ENCODE measurements around the gene TBCCD1. TPM values are rescaled to one million over a fixed set of nuclear protein-coding genes. Genes with fewer than 3 reads are reported as not detected.

The TBCCD1 gene
- total and polyA plus RNA-seq, 2 donors (not counting 3 experiments of a cell fraction or from before 2014, with no cell fraction given), result 16.5 to 16.6 TPM

DNA sequence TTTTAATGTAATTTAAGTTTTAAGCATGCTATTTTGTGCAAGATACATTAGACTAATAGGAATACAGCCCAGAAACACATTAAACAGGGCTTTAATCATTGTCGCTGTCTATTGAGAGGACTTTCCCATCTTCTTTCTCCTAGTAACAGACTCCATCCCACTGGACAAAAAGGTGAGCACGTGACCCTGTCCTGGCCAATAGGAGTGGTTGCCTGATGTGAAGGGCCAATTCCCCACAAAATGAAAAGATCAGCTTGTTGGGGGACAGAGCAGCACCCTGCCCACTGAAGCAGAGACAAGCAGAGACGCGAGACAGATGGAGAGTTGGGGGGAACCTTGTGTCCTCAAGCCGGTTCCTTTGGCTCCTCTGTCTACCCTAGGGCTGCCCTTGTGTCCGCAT is 44.1 kb downstream of the TBCCD1 start:
- H3K27ac ChIP-seq (ENCODE audit: insufficient read depth, low read depth, low read length), result no peak overlapping the region
- no peak overlapping the region for H3K9ac ChIP-seq (replicated peaks; ENCODE audit: extremely low read depth, insufficient read depth, low read length)
- no peak overlapping the region for H3K4me3 ChIP-seq (replicated peaks in 1 of 3; ENCODE audit: insufficient read depth in 1 of 3, low read depth in 1 of 3, low read length in 3 of 3)
- no peaks in the 10 kb centered on the region for H3K9me1 ChIP-seq (replicated peaks; ENCODE audit: control insufficient read depth, extremely low read depth, insufficient read depth, low read length)
- POLR2A ChIA-PET, result no interaction called here
- no peaks in the 10 kb centered on the region for H3K79me2 ChIP-seq (ENCODE audit: control insufficient read depth, insufficient read depth, low read length)
- intact Hi-C loops (cut with micrococcal nuclease) (no loop called here), dilution Hi-C loops (cut with MboI; ENCODE audit: extremely low pct_ligation_motif_present, low sequenced_read_pairs) (no loop called here)
- H3K27me3 ChIP-seq (ENCODE audit: control insufficient read depth in 2 of 2, insufficient read depth in 2 of 2, low read length in 2 of 2), result no peaks in the 10 kb centered on the region
- H2AFZ ChIP-seq (ENCODE audit: low read depth, low read length), result no peak overlapping the region
- no TSS peak for BruUV-seq (replicated peaks)
- CTCF ChIA-PET, result no interaction called here
- H3K36me3 ChIP-seq (ENCODE audit: control insufficient read depth in 2 of 2, extremely low read depth in 1 of 2, insufficient read depth in 2 of 2, low read length in 2 of 2), result no peaks in the 10 kb centered on the region
- FAIRE-seq, result no peak
- no peaks in the 10 kb centered on the region for H4K20me1 ChIP-seq (replicated peaks; ENCODE audit: control insufficient read depth, extremely low read depth, insufficient read depth, low read length)
- TF ChIP-seq JUN (IDR thresholded peaks at IDR 0.05; ENCODE audit: borderline replicate concordance, insufficient read depth, insufficient read length, low read depth) (no peak), MYC (IDR thresholded peaks at IDR 0.05; ENCODE audit: low read depth, low read length) (no peak), EZH2 (IDR thresholded peaks at IDR 0.05; ENCODE audit: borderline replicate concordance, low read depth, low read length, severe bottlenecking) (no peak), POLR2AphosphoS5 (IDR thresholded peaks at IDR 0.05; ENCODE audit: insufficient read depth, low read depth, low read length) (no peak), FOS (IDR thresholded peaks at IDR 0.05; ENCODE audit: borderline replicate concordance, insufficient read depth, low read length) (no peak), POLR2A (IDR thresholded peaks at IDR 0.05; ENCODE audit: low read depth, low read length) (no peak), MAX (IDR thresholded peaks at IDR 0.05; ENCODE audit: insufficient read depth, insufficient read length) (no peak), GATA2 (IDR thresholded peaks at IDR 0.05; ENCODE audit: insufficient read depth, insufficient read length, low read depth, low read length) (no peak)
- TF ChIP-seq, protein P1, sequence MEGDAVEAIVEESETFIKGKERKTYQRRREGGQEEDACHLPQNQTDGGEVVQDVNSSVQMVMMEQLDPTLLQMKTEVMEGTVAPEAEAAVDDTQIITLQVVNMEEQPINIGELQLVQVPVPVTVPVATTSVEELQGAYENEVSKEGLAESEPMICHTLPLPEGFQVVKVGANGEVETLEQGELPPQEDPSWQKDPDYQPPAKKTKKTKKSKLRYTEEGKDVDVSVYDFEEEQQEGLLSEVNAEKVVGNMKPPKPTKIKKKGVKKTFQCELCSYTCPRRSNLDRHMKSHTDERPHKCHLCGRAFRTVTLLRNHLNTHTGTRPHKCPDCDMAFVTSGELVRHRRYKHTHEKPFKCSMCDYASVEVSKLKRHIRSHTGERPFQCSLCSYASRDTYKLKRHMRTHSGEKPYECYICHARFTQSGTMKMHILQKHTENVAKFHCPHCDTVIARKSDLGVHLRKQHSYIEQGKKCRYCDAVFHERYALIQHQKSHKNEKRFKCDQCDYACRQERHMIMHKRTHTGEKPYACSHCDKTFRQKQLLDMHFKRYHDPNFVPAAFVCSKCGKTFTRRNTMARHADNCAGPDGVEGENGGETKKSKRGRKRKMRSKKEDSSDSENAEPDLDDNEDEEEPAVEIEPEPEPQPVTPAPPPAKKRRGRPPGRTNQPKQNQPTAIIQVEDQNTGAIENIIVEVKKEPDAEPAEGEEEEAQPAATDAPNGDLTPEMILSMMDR (IDR thresholded peaks at IDR 0.05; ENCODE audit: extremely low read depth in 1 of 2, insufficient read depth in 1 of 2, low read depth in 1 of 2, low read length in 2 of 2), result no peak
- no peak for DNase-seq (ENCODE audit: low read depth, low spot score)
- H3K4me2 ChIP-seq (ENCODE audit: insufficient read depth, low read length), result no peak overlapping the region
- H3K4me1 ChIP-seq (ENCODE audit: control insufficient read depth, extremely low read depth, insufficient read depth, low read length), result no peaks in the 10 kb centered on the region
- no peaks in the 10 kb centered on the region for H3K9me3 ChIP-seq (replicated peaks; ENCODE audit: control insufficient read depth, insufficient read depth, low read length)
